KG1 (cell line): ENCODE measurements around the gene GSTT4.
"Not testable (repeated sequence)": the region's sequence is repeated elsewhere in the genome, so short reads cannot be mapped to it uniquely, and the experiment has no call there.

Experiments
- DNase-seq: peaks from one replicate; lab custom pipeline; 2025; lab: John Stamatoyannopoulos, UW

Gene GSTT4

DNA sequence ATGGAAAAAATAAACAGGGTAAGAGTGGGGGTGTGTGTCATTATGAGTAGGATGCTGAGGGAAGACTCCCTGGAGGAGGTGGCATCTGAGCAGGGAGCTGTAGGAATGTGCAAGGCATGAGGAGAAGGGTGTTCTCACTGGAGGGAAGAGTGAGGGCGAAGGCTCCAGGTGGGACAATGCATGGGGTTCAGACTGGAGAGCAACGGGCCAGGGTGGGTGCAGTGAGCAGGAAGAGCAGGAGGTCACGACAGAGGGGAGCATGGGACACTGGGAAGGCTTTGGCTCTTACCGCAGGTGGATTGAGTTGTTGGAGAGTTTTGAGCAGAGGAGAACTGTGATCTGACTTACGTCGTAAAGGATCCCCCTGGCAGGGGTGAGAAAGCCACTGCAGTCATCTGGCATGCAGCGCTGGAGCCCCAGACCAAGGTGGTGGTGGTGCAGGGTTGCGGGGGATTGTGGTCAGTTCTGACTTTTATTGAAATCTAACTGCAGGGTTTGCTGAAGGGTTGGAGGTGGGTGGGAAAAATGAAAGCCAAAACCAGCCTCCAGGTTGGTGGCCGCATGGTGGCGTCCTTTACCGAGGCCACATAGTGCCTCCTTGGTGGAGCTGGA, 52.4 kb downstream of the GSTT4 start:
- DNase-seq = not testable (repeated sequence)

DNA sequence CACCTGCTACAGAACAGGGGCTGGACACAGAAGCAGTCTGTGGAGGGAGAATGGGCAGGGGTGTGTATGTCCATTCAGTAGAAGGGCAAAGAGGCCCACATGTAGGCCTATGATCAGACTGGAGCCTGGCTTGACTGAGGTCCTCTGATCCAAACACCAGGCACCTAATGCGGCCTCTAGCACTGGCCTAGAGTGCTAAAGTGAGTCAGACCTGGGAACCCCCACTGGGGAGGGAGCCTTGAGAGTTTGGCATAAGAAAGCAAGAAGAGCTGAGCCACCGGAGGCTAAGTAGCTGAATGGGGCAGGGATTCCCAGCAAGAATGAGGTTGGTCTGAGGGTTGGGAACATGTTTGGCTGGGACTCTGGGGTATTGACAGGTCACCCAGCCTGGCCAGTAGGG, 53.9 kb downstream of the GSTT4 start:
- not testable (repeated sequence) for DNase-seq

DNA sequence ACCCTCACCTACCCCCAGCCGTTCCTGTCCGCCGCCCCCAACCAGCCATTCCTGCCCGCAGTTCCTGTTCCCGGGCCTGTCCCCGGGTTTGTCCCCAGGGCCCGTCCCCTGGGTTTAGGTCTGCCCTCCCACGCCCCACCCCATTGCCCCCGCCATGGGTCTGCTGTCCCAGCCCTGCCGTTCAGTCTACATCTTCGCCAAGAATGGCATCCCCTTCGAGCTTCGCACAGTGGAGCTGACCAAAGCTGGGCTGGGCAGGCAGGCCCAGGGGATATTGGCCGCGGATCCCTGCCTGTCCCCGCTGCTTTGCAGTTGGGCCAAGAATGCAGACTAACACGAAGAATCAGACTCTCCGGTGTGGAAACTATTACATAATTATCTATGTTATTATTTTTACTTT, 55.5 kb downstream of the GSTT4 start:
- DNase-seq = not testable (repeated sequence)
